ENCODE data around the gene CLRN3.

DNA sequence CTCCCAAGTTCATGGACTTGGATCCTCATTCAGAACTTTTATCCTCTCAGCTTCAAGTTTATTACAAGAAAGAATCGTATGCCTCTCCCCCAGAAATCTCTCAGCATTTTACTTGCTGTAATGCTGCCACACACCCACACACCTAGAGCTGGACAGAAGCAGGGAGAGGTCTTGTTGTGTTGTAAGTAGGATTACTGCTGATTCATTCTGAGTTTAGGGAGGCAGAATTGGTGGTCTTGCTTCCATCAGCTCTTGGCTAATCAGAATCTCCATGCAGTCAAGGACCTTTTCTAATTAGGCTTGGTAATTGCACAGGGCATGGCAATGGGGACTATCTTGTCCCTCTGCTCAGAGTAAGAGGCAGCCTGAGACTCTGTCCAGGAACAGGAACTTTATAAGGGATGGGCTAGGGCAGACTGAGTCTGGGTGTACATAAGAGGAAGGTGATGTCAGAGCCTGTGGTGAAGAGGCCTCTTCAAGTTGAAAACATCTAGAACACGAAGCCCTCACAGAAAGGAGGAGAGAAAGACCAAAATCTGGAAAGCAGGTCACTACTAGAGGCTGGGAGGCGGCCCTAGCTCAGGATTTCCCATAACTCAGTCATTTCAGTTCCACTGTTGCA lies 7.1 kb upstream of the CLRN3 start:
- TF ChIP-seq CTCF (IDR thresholded peaks at IDR 0.05) (no peak), POLR2AphosphoS5 (IDR thresholded peaks at IDR 0.05) (no peak)
